Fibroblast of mammary gland (primary cell): ENCODE data around the gene CPTP.

Experiments used
- DNase-seq: peaks from one replicate; pipeline ENCODE4 v3.0.0-alpha.2; 2010; ENCODE audit warnings: low read depth
- H3K4me3 ChIP-seq: 2 replicates; pipeline ENCODE4 v1.5.1; 2011; ENCODE audit warnings: low read depth, mild to moderate bottlenecking, low read length, moderate library complexity; ENCODE audit not compliant: control insufficient read depth
- CTCF ChIP-seq: conservative IDR thresholded peaks from 2 replicates; pipeline ENCODE4 v1.5.1; 2011; ENCODE audit warnings: low read depth, low read length, inconsistent platforms; ENCODE audit not compliant: control insufficient read depth, insufficient read depth

Gene CPTP

GRCh38 chr1:1297802-1298424 lies 26.7 kb upstream of the CPTP start:
- no peak for DNase-seq
- H3K4me3 ChIP-seq = no peak overlapping the region
- no peak for TF ChIP-seq CTCF

DNA sequence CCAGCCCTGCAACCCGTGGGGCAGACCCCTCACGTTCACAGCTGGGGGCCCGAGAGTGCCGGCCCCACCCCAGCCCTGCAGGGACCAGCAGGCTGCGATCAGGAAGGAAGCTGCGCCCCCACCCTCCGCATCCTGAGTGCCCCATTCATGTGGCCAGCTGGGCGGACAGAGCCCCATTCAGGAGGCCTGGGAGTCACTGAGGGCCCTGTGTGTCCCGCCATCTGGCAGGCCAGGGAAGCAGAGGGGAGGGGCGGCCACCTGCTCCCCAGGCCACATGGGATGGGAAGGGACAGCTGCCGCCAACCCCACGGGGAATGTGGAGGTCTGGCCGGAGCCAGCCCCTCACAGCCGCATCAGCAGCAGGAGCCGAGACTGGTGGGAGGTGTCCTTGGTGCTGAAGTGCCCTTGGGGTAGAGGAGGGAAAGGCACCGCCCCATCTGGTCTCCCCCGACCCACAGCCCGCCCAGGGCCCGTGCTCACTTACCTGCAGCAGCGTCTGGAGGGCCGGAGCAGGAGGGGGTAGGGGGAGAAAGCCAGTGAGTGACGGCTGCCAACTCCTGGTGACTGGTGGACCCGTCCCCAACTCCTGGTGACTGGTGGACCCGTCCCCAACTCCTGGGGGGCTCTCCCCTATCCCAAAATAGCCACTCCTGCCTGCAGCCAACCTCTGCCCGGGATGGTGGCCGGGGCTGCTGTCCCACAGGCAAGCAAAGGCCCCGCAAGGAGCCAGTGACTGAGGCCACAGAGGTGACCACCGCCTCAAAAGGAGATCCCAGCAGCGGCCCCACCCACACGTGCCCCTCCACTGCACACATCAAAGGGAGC lies 25.5 kb upstream of the CPTP start:
- DNase-seq = no peak
- H3K4me3 ChIP-seq = no peak overlapping the region
- no peak for TF ChIP-seq CTCF

DNA sequence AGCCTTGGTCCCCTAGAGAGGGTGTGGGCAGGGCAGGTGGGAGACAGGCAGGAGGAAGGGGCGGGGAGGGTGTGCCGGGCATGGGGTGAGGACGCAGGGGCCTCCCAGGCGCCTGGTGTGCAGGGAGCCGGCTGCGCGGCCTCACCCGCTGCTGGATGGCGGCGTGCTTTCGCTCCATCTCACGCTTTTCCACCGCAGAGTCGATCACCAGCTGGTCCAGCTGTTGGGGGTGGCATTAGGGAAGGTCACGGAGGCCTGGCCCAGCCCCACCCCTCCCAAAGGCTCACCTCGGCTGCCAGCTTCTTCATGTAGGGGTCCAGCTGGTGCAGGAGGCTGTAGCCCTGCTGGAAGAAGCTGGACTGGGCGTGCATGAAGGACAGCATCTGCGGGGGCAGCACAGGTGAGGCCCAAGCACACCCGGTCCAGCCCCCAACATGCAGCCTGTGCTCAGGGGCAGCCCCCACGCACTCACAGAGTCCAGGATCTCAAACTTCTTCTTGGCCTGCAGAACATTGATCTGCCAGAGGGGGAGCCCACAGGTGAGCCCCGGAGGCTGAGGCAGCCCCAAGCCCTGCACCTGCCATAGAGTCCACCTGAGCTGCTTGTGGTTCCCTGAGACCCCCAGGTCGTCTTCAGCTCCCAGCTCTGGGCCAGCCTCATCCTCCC lies 24.8 kb upstream of the CPTP start:
- TF ChIP-seq CTCF = peak; percentile 23
- DNase-seq = no peak
- no peak overlapping the region for H3K4me3 ChIP-seq

GRCh38 chr1:1300352-1300739 lies 24.3 kb upstream of the CPTP start:
- DNase-seq = no peak
- H3K4me3 ChIP-seq = no peak overlapping the region
- TF ChIP-seq CTCF = no peak

GRCh38 chr1:1302006-1302430 lies 22.6 kb upstream of the CPTP start:
- DNase-seq = no peak
- TF ChIP-seq CTCF = peak; percentile 37

GRCh38 chr1:1302951-1303509 lies 21.6 kb upstream of the CPTP start:
- no peak for TF ChIP-seq CTCF
- H3K4me3 ChIP-seq = no peak overlapping the region
- no peak for DNase-seq

More at GRCh38 chr1:1302006-1302430, 22.6 kb upstream of the CPTP start:
- H3K4me3 ChIP-seq = no peak overlapping the region
